ENCODE results near the gene DIS3L2. TPM values are rescaled to one million over a fixed set of nuclear protein-coding genes. Genes with fewer than 3 reads are reported as not detected.

DIS3L2 gene
- total RNA-seq, 1 donor, result 39.0 TPM

DNA sequence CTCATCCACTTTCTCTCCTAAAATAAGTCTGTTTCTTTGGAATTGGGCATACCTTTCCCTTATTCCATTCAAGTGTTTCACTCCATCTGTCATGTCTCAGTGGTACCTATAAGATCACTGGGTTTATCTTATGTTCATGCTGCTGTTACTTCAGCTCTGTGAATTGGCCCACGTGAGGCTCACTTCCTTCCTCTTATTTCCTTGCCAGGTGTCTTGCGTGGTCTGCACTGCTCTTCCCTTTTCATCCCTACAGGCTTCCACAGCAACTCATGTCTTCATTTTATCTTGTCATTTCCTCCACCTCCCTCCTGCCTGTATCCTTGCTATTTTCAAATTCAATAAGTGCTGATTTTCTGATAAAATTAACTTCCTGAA is 258.0 kb downstream of the DIS3L2 start:
- DNase-seq (ENCODE audit: low read depth in 2 of 3, low spot score in 2 of 3), result peak in 2 of 3 donors; percentile 29 to 56

- DNase-seq (ENCODE audit: low read depth in 2 of 3, low spot score in 2 of 3), result no peak
These were observed 258.4 kb downstream of the DIS3L2 start for GRCh38 chr2:232219932-232220331.

- no peak for DNase-seq (ENCODE audit: low read depth in 2 of 3, low spot score in 2 of 3)
These were observed 263.9 kb downstream of the DIS3L2 start for GRCh38 chr2:232225429-232225828.

GRCh38 chr2:232225895-232226294 is 264.4 kb downstream of the DIS3L2 start:
- DNase-seq (ENCODE audit: low read depth in 2 of 3, low spot score in 2 of 3), result no peak

DNA sequence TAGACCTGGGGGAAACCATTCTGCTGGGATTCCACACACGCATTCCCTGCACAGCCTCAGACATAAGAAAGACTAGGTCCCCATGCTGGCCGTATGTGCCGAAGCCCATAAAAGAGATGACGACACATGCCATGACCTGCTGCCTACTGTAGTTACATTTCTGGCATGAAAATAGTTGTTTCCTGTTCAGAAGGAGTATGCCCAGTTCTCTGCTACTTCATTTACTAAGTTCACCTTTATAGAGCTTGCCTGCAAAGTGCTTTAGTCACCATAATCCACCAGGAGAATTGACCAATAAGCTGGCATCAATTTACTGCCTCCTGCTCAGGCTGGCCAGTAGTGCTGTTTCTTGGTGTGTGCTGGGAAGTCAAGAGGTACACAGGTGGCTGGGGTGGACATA is 266.8 kb downstream of the DIS3L2 start:
- DNase-seq (ENCODE audit: low read depth in 2 of 3, low spot score in 2 of 3), result no peak

GRCh38 chr2:232228971-232229894 is 267.7 kb downstream of the DIS3L2 start:
- no peak for DNase-seq (ENCODE audit: low read depth in 2 of 3, low spot score in 2 of 3)

- DNase-seq (ENCODE audit: low read depth in 2 of 3, low spot score in 2 of 3), result no peak
These were observed 268.4 kb downstream of the DIS3L2 start for GRCh38 chr2:232229911-232230310.

GRCh38 chr2:232230560-232230959 is 269.0 kb downstream of the DIS3L2 start:
- peak in 1 of 3 donors; percentile 19 for DNase-seq (ENCODE audit: low read depth in 2 of 3, low spot score in 2 of 3)

GRCh38 chr2:232231554-232231953 is 270.0 kb downstream of the DIS3L2 start:
- DNase-seq (ENCODE audit: low read depth in 2 of 3, low spot score in 2 of 3), result no peak

- no peak for DNase-seq (ENCODE audit: low read depth in 2 of 3, low spot score in 2 of 3)
These were observed 271.4 kb downstream of the DIS3L2 start for GRCh38 chr2:232232915-232233314.

DNA sequence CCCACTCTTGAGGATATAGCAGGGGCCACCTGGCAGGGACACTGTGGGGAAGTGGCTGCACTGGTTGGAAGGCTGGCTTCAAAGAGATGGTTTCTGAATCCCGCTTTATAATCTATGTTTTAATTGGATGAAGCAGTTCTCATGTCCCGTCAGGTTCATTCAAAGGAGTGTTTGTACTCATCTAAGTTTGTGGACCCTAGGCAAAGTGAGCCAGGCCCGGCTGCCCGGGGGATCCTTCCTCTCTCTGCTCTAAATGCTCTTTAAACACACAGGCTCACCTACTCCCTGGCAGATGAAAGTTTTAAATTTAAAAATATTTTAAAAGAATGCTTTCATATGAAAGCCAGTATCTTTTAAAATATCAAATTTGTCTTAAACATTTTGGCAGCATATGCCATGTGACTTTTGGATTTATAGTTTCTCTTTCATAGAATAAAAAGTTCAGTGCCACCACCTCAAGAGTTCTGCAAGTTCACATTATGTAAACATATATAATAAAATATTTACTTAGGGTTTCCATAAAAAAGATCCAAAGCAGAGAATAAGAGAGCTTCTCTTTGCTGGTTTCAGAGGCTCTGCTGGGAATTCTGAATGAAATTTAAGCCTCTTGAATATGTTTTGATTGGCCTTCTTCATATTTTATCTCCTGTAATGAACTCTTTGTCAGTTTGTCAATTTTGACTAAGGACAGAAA is 273.6 kb downstream of the DIS3L2 start:
- DNase-seq (ENCODE audit: low read depth in 2 of 3, low spot score in 2 of 3), result no peak

DNA sequence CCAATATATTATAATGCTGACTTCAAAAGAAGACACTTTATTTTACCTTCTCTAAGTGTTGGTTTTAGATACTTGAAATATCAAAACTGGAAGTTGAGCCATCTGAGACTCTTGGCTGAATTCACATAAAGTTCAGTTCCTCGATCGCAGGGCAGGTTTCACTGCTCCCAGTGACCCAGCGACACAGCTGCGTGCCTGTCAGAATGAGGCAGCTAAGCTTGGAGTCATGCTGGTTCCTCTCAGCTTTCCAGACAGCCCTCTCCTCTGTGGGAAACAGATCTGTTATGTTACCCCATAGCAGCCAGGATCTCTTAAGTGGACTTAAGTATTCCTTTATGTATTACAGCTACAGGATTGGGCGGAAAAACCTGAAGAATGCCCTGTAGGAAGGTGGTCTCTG is 274.2 kb downstream of the DIS3L2 start:
- no peak for DNase-seq (ENCODE audit: low read depth in 2 of 3, low spot score in 2 of 3)

DNA sequence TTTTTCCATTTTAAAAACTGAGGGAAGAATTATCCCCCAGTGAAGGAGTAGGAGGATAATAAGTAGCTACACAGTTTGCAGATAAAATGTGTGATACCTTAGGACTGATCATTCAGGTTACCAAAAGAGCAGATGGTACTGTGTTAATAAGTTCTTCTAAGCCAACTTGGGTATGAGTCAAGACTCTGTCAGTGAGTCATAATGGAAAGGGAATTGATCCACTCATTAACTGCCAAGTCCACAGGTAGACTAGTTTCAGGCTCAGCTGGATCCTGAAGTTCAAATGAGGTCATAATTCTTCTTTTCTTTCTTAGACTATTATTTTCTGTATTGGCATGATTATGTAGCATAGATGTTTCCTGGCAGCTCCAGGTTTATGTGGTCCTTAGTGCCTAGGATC is 274.7 kb downstream of the DIS3L2 start:
- no peak for DNase-seq (ENCODE audit: low read depth in 2 of 3, low spot score in 2 of 3)

DNA sequence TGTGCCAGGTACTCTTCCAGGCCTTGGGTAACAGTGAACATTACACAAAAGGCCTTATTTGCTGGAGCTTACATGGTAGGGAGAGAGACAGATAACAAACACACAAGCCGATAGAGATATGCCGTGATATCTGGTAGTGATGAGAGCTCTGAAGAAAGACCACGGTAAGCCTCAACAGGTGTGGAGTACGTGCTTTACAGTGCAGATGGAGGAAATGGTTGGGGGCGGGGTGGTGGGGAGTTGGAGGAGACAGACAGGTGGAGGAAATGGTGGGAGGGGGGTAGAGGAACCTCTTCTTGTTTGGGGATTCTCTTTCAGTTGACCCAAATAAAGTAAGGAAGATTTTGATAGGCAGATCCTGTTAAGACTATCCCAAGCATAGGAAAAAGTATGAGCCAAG is 276.0 kb downstream of the DIS3L2 start:
- DNase-seq (ENCODE audit: low read depth in 2 of 3, low spot score in 2 of 3), result no peak

- no peak for DNase-seq (ENCODE audit: low read depth in 2 of 3, low spot score in 2 of 3)
These were observed 276.6 kb downstream of the DIS3L2 start for GRCh38 chr2:232238108-232238507.

- no peak for DNase-seq (ENCODE audit: low read depth in 2 of 3, low spot score in 2 of 3)
These were observed 277.1 kb downstream of the DIS3L2 start for GRCh38 chr2:232238596-232238995.

GRCh38 chr2:232239951-232240681 is 278.6 kb downstream of the DIS3L2 start:
- DNase-seq (ENCODE audit: low read depth in 2 of 3, low spot score in 2 of 3), result no peak

DNA sequence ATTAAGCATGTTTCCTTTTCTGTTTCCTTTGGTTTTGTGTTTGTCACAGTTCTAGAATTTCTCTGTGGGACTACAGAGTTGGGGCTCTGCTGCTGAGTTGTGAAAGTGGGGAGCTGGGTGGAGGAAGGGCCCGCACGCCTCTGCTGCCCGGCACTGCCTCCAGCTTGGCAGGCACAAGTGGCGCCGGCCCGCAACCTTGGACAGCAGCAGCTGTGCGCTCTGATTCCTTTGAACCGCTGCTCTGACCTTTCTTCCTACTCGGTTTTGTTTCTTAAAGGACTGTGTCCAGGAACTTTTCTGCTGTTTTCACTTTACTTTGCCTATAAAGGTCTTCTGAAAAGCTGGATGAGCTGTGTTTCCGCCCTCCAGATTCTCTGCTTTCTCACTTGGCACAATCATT is 279.4 kb downstream of the DIS3L2 start:
- no peak for DNase-seq (ENCODE audit: low read depth in 2 of 3, low spot score in 2 of 3)

GRCh38 chr2:232242316-232242715 is 280.8 kb downstream of the DIS3L2 start:
- no peak for DNase-seq (ENCODE audit: low read depth in 2 of 3, low spot score in 2 of 3)

DNA sequence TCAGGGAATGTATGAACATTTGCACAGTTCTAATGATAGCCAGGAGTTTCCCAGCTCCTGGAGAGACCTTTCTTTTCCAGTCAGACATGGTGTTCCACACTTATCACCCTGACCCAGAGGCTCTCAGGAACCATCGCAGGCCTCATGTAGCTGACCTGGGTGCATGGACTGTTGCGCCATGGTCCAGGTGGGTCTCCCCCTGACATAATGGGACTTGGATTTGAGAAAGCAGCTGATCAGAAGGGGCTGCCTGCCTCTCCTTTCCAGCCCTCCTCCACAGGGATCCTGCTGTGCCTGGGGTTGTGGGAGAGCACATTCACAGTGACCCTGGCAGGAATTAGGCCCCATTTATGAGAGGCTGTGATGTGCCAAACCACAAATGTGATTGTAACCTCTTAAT is 283.6 kb downstream of the DIS3L2 start:
- DNase-seq (ENCODE audit: low read depth in 2 of 3, low spot score in 2 of 3), result no peak

GRCh38 chr2:232246245-232246644 is 284.7 kb downstream of the DIS3L2 start:
- no peak for DNase-seq (ENCODE audit: low read depth in 2 of 3, low spot score in 2 of 3)
